ENCODE results near the gene OGFR. TPM values are rescaled to one million over a fixed set of nuclear protein-coding genes. Genes with fewer than 3 reads are reported as not detected.

The OGFR gene
- total and polyA plus RNA-seq, 8 donors = 23.2 to 58.3 (median 31.6) TPM

DNA sequence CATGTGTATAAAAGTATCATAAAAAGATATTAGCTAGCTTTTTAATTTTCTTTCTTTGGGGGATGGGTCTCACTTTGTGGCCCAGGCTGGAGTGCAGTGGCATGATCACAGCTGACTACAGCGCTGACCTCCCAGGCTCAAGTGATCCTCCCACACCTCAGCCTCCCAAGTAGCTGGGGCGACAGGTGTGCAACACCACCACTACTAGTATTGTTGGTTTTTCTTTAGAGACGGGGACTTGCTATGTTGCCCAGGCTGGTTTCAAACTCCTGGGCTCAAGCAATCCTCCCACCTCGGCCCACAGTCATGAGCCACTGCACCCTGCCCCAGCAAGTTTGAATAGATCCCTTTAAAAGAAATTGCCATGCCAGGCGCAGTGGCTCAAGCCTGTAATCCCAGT, 50.5 kb downstream of the OGFR start:
- H3K27me3 ChIP-seq = peaks cover 0 to 5% of the 10 kb centered on the region in 2 donors
- ATAC-seq (no peak), DNase-seq (no peak)
- no peak overlapping the region for H3K4me3 ChIP-seq
- no peaks in the 10 kb centered on the region for H3K9me3 ChIP-seq
- no peak overlapping the region for H3K27ac ChIP-seq
- intact Hi-C loops (cut with DNase I) = no loop called here
- peaks cover 2 to 6% of the 10 kb centered on the region in 2 donors for H3K4me1 ChIP-seq
- H3K36me3 ChIP-seq = peaks cover 0 to 36% of the 10 kb centered on the region in 2 donors
- TF ChIP-seq, protein P1, sequence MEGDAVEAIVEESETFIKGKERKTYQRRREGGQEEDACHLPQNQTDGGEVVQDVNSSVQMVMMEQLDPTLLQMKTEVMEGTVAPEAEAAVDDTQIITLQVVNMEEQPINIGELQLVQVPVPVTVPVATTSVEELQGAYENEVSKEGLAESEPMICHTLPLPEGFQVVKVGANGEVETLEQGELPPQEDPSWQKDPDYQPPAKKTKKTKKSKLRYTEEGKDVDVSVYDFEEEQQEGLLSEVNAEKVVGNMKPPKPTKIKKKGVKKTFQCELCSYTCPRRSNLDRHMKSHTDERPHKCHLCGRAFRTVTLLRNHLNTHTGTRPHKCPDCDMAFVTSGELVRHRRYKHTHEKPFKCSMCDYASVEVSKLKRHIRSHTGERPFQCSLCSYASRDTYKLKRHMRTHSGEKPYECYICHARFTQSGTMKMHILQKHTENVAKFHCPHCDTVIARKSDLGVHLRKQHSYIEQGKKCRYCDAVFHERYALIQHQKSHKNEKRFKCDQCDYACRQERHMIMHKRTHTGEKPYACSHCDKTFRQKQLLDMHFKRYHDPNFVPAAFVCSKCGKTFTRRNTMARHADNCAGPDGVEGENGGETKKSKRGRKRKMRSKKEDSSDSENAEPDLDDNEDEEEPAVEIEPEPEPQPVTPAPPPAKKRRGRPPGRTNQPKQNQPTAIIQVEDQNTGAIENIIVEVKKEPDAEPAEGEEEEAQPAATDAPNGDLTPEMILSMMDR (IDR thresholded peaks at IDR 0.05) = no peak

DNA sequence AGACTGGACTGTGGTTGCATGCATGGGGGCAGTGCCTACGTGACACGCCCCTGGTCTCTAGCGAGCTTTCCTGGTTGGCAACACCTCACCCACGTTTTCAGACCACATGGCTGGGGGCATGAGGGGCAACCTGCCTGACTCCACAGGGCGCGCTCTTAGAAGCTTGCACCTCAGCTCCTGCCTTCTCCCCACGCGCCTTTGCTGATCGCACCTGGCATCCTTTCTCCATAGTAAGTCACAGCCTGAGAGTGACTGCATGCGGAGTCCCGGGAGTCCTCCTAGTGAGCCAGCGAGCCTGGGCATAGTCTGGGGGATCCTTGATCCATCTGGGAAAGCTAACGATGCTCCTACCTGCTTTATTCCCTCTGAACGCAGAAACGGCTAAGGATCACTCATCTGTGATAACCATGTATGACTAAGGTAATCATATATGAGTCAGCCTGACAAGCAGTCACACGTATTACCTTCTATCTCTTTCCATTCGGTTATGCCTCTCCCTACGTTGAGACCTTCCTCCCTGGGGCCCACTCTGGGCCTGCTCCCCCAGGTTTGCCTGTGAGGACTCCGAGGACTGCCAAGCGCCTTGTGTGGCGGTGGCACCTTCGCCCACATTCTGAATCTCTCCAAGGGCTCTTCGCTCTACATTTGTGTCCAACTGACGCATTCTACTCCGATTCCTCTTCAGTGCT, 52.4 kb downstream of the OGFR start:
- TF ChIP-seq, protein P1 (IDR thresholded peaks at IDR 0.05) = no peak
- H3K4me3 ChIP-seq = no peak overlapping the region
- intact Hi-C loops (cut with DNase I) = no loop called here

DNA sequence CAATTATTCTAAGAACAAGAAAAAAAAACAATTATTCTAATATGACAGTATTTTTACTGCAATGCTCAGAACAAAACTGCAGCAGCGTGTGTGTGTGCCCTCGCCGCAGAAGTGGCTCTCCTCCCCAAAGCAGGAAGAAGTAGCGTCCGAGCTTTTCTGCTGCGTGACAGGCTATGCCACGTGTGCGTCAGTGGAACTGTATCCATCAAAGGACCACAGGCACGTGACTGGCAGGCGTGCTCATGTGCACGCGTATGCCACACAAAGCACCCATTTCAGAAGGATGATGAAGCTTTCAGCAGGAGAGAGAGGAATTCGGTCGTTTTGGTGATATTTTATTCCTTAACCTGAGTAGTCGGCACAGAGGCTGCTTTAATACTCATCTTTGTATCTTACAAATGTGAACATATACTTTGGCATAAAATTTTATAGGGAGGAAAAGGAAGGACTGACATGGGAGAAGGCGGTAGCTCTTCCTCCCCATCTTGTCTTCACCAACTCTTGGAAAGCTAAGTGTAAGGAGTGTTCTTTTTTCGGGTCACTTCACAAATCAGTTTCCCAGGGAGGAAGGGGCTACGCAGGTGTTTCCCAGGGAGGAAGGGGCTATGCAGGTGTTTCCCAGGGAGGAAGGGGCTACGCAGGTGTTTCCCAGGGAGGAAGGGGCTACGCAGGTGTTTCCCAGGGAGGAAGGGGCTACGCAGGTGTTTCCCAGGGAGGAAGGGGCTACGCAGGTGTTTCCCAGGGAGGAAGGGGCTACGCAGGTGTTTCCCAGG, 53.6 kb downstream of the OGFR start:
- no peak overlapping the region for H3K4me3 ChIP-seq
- H3K9me3 ChIP-seq = no peaks in the 10 kb centered on the region
- TF ChIP-seq, protein P1 (IDR thresholded peaks at IDR 0.05) = no peak
- H3K36me3 ChIP-seq = peaks cover 0 to 25% of the 10 kb centered on the region in 2 donors
- H3K27me3 ChIP-seq = peaks cover 0 to 12% of the 10 kb centered on the region in 2 donors
- no peak for ATAC-seq
- peak in 1 of 4 donors; percentile 29 for DNase-seq
- intact Hi-C loops (cut with DNase I) = no loop called here
- peaks cover 7 to 19% of the 10 kb centered on the region in 2 donors for H3K4me1 ChIP-seq
- no peak overlapping the region for H3K27ac ChIP-seq

More for the DNA sequence above, 52.4 kb downstream of the OGFR start:
- no peaks in the 10 kb centered on the region for H3K9me3 ChIP-seq
- peaks cover 0 to 33% of the 10 kb centered on the region in 2 donors for H3K36me3 ChIP-seq
- peak in 1 of 4 donors; percentile 25 for DNase-seq
- ATAC-seq = no peak
- no peak overlapping the region for H3K27ac ChIP-seq
- H3K4me1 ChIP-seq = peaks cover 7 to 15% of the 10 kb centered on the region in 2 donors
- H3K27me3 ChIP-seq = peaks cover 0 to 12% of the 10 kb centered on the region in 2 donors

DNA sequence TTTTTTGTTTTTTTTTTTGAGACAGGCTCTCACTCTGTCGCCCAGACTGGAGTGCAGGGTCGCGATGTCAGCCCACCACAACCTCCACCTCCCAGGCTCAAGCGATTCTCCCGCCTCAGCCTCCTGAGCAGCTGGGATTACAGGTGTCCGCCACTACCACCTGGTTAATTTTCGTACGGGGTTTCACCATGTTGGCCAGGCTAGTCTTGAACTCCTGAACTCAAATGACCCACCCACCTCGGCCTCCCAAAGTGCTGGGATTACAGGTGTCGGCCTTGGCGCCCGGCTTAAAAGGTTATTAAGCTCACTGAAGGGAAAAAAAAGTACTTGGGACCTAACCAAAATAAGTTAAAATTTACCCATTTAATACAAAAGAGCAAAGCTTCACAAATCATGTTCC, 55.1 kb downstream of the OGFR start:
- DNase-seq (peak in 1 of 4 donors; percentile 23), ATAC-seq (no peak)
- TF ChIP-seq, protein P1 (IDR thresholded peaks at IDR 0.05) = no peak
- Histone ChIP-seq H3K9me3 (no peaks in the 10 kb centered on the region), H3K4me3 (no peak overlapping the region), H3K27ac (no peak overlapping the region), H3K27me3 (peaks cover 0 to 12% of the 10 kb centered on the region in 2 donors), H3K36me3 (peaks cover 0 to 14% of the 10 kb centered on the region in 2 donors), H3K4me1 (peaks cover 7 to 19% of the 10 kb centered on the region in 2 donors)
- intact Hi-C loops (cut with DNase I) = no loop called here

DNA sequence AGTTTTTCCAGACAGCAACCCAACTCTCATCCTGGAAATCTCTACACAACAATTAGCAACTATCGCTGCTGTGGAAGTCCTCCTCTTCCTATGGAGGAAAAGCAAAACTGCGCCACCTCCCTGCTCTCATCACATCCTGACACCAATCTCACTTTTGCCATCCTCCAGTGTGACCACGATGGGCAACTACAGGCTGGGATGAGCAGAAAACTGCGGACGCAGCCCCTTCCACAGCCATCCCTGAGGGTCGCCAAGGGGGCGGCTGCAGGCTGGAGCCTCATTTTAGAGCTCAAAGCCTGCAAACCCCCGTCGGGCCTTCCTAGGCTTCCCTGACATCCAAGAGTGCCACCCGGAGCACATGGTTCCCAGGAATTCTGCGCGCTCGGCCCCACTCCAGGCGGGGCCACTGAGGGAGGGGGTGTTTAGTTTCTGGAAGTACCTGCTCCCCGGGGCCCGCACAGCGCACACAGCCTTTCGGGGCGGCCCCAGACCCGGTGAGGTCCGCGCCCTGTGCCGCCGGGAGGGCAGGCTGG, 55.8 kb downstream of the OGFR start:
- ATAC-seq (no peak), DNase-seq (peak in 2 of 4 donors; percentile 35 to 79)
- H3K4me3 ChIP-seq = peak overlapping the region; percentile 5 to 42
- H3K36me3 ChIP-seq = peaks cover 0 to 10% of the 10 kb centered on the region in 2 donors
- H3K9me3 ChIP-seq = no peaks in the 10 kb centered on the region
- intact Hi-C loops (cut with DNase I) = no loop called here
- H3K4me1 ChIP-seq = peaks cover 7 to 19% of the 10 kb centered on the region in 2 donors
- H3K27ac ChIP-seq = no peak overlapping the region
- H3K27me3 ChIP-seq = peaks cover 0 to 12% of the 10 kb centered on the region in 2 donors
- TF ChIP-seq, protein P1 (IDR thresholded peaks at IDR 0.05) = no peak

Measured in left lung (tissue), 10 donors.